Skeletal muscle tissue (tissue), 4 donors: ENCODE measurements around the gene SRM. TPM values are rescaled to one million over a fixed set of nuclear protein-coding genes. Genes with fewer than 3 reads are reported as not detected.
"Not testable (repeated sequence)": the region's sequence is repeated elsewhere in the genome, so short reads cannot be mapped to it uniquely, and the experiment has no call there.

ENCODE experiments used
- H3K27ac ChIP-seq: one replicate; pipeline ENCODE4 v1.7.0; 2013; ENCODE audit warnings: mild to moderate bottlenecking, low read depth, low read length, inconsistent platforms
- H3K27me3 ChIP-seq, 3 donors: one replicate each; pipeline ENCODE4 v1.7.0; 2013; ENCODE audit warnings: low read length in 3 of 3; ENCODE audit not compliant: control insufficient read depth in 3 of 3, insufficient read depth in 3 of 3
- H3K36me3 ChIP-seq, 3 donors: one replicate each; pipeline ENCODE4 v1.7.0; 2013; ENCODE audit warnings: low read length in 3 of 3; ENCODE audit not compliant: control insufficient read depth in 3 of 3, insufficient read depth in 3 of 3
- H3K4me1 ChIP-seq, 3 donors: one replicate each; pipeline ENCODE4 v1.7.0; 2013; ENCODE audit warnings: low read length in 3 of 3, mild to moderate bottlenecking in 3 of 3; ENCODE audit not compliant: control insufficient read depth in 3 of 3, insufficient read depth in 3 of 3
- H3K4me3 ChIP-seq, 3 donors: one replicate each; pipeline ENCODE4 v1.7.0; 2013; ENCODE audit warnings: low read length in 3 of 3
- H3K9ac ChIP-seq, 3 donors: one replicate each; pipeline ENCODE4 v1.7.0; 2013; ENCODE audit warnings: low read length in 3 of 3, mild to moderate bottlenecking in 3 of 3, moderate library complexity in 2 of 3, low read depth in 1 of 3
- H3K9me3 ChIP-seq, 3 donors: one replicate each; pipeline ENCODE4 v1.7.0; 2013; ENCODE audit warnings: low read length in 3 of 3; ENCODE audit not compliant: control insufficient read depth in 3 of 3
- total RNA-seq: library from RNA; depleted of rRNA; stranded (reverse); fragments of >200 nt; gene quantifications from one replicate; pipeline ENCODE4 v1.2.3, GENCODE V29; 2014
- donor health status: Osteomylitis.

SRM gene
- total RNA-seq, 1 donor from 2014 or later: 8.4 TPM

- Histone ChIP-seq H3K27me3 (no peaks in the 10 kb centered on the region), H3K36me3 (peaks cover 42 to 54% (median 54%) of the 10 kb centered on the region in 3 donors)
Observed at GRCh38 chr1:11065796-11066195, 6.0 kb upstream of the SRM start.

DNA sequence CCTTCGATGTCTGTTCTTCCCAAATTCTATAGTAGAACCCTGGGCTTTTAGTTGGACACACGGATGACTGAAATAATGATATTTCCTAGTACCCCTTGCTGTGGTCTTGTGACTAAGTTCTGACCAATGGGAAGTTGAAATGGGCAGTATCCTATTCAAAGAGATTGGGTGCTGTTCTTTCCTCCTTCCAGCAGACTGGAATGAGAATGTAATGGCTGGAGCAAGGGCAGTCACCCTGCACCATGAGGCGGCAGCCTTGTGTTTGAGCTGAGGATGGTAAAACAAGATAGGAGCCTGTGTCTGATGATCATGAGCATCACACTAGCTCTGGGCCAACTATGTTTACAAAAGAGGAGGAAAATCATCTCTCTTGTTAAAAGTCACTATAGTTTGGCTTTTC, 5.1 kb upstream of the SRM start:
- H3K4me3 ChIP-seq: no peak overlapping the region
- H3K36me3 ChIP-seq: peaks cover 36 to 46% (median 46%) of the 10 kb centered on the region in 3 donors
- peaks cover 4 to 13% (median 5%) of the 10 kb centered on the region in 3 donors for H3K4me1 ChIP-seq
- no peaks in the 10 kb centered on the region for H3K9me3 ChIP-seq
- no peak overlapping the region for H3K9ac ChIP-seq
- H3K27me3 ChIP-seq: no peaks in the 10 kb centered on the region
- no peak overlapping the region for H3K27ac ChIP-seq

More at GRCh38 chr1:11065796-11066195, 6.0 kb upstream of the SRM start:
- Histone ChIP-seq H3K4me1 (peaks cover 2 to 12% (median 3%) of the 10 kb centered on the region in 3 donors), H3K9ac (no peak overlapping the region), H3K4me3 (no peak overlapping the region), H3K27ac (no peak overlapping the region), H3K9me3 (no peaks in the 10 kb centered on the region)

DNA sequence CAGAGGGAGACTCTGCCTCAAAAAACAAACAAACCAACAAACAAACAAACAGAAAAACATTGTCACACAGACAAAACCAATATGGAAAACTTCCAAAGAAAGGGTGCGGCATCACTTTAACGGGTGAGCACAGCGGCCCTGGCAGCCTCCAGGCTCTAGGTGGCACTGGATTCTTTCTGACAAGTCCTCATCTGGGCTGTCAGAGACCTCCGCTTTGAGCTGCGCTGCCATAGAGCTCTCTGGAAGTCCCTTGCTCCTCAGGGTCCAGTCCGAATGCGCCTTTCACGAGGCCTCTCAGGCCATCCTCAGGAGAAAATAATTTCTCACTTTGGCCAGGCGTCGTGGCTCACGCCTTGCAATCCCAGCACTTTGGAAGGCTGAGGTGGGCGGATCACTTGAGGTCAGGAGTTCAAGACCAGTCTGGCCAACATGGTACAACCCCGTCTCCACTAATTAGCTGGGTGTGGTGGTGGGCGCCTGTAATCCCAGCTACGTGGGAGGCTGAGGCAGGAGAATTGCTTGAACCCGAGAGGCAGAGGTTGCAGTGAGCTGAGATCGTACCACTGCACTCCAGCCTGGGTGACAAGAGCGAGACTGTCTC, 4.2 kb upstream of the SRM start:
- H3K9me3 ChIP-seq, H3K27ac ChIP-seq, H3K4me3 ChIP-seq, H3K9ac ChIP-seq, H3K27me3 ChIP-seq: not testable (repeated sequence)
- Histone ChIP-seq H3K36me3 (peaks cover 27 to 37% (median 37%) of the 10 kb centered on the region in 3 donors), H3K4me1 (peaks cover 8 to 17% (median 10%) of the 10 kb centered on the region in 3 donors)

DNA sequence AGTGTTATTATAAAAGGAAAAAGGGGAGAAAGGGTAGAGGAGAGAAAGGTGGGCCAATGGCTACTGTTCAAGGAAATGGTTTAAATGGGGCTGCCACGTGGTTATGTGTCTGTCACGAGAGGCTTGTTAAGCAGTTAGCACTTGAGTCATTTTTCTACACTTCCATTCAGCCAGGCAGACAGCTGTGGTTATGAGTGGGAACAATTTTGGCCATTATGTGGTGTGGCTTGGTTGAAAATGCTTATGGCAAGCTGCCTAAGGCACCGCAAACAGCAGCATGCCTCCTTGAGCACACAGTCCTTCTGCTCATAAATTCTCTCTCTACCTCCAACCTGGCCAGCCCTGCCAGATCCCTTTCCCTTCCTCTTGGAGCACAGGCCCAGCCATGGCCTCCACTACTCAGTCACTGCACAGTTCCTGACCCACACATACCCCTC, 3.2 kb upstream of the SRM start:
- Histone ChIP-seq H3K4me1 (peaks cover 14 to 23% (median 16%) of the 10 kb centered on the region in 3 donors), H3K27ac (no peak overlapping the region), H3K27me3 (no peaks in the 10 kb centered on the region), H3K9ac (no peak overlapping the region), H3K9me3 (no peaks in the 10 kb centered on the region), H3K4me3 (no peak overlapping the region), H3K36me3 (peaks cover 17 to 27% (median 26%) of the 10 kb centered on the region in 3 donors)

GRCh38 chr1:11061652-11062365, 2.0 kb upstream of the SRM start:
- peak overlapping the region in 1 of 3 donors; percentile 28 for H3K9ac ChIP-seq
- no peaks in the 10 kb centered on the region for H3K27me3 ChIP-seq
- H3K4me1 ChIP-seq: peaks cover 14 to 23% (median 16%) of the 10 kb centered on the region in 3 donors
- H3K36me3 ChIP-seq: peaks cover 15 to 22% (median 21%) of the 10 kb centered on the region in 3 donors
- H3K4me3 ChIP-seq: no peak overlapping the region
- H3K9me3 ChIP-seq: no peaks in the 10 kb centered on the region
- H3K27ac ChIP-seq: no peak overlapping the region

DNA sequence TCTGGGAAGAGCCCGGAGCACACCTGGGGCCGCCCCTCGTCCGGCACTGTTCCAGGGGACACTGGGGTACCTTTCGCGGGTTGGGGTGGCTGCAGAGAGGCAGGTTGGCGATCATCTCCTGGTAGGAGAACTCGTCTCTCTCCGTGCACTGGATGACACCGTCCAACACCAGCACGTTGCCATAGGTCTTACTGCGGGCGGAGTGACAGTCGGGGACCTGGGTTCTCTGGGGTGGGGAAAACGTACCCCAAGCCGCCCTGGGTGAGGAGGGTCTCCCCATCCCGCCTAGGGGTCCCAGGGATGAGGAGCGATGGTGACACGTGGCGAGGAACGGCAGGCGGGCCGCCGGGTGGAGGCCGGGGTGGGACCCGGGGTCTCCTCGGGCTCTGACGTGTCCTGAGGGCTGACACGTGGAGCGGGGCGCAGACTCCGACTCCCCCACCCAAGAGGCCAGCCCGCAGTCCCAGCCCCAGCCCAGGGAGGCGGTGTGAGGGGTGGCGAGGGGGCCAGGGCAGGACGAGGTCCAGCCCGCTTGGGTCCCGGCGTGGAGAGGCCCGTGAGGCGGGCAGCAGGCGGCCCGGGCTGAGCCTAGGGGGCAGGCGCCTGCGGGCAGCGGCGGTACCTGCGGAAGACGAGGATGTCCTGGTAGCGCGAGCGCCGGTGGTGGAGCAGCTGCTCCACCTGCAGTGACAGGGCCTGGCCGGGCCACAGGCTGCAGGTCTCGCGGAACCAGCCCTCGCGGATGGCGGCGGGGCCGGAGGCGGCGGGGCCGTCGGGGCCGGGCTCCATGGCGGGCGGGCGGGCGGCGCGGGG, 457 bp downstream of the SRM start:
- Histone ChIP-seq H3K36me3 (peaks cover 15 to 17% (median 17%) of the 10 kb centered on the region in 3 donors), H3K9me3 (no peaks in the 10 kb centered on the region), H3K27ac (no peak overlapping the region), H3K4me3 (peak overlapping the region; percentile 70 to 83 (median 82)), H3K9ac (peak overlapping the region; percentile 77 to 91 (median 82)), H3K4me1 (peaks cover 14 to 23% (median 16%) of the 10 kb centered on the region in 3 donors), H3K27me3 (no peaks in the 10 kb centered on the region)

- H3K9ac ChIP-seq: peak overlapping the region; percentile 77 to 91 (median 82)
- H3K4me1 ChIP-seq: peaks cover 14 to 23% (median 16%) of the 10 kb centered on the region in 3 donors
- H3K27ac ChIP-seq: no peak overlapping the region
- peaks cover 15 to 19% (median 17%) of the 10 kb centered on the region in 3 donors for H3K36me3 ChIP-seq
- H3K4me3 ChIP-seq: peak overlapping the region; percentile 70 to 83 (median 82)
- no peaks in the 10 kb centered on the region for H3K27me3 ChIP-seq
- no peaks in the 10 kb centered on the region for H3K9me3 ChIP-seq
Observed at GRCh38 chr1:11058595-11059154, 1.1 kb downstream of the SRM start.

GRCh38 chr1:11058026-11058425, 1.8 kb downstream of the SRM start:
- Histone ChIP-seq H3K4me3 (no peak overlapping the region), H3K9ac (no peak overlapping the region), H3K27me3 (no peaks in the 10 kb centered on the region), H3K27ac (no peak overlapping the region), H3K4me1 (peaks cover 14 to 25% (median 19%) of the 10 kb centered on the region in 3 donors), H3K9me3 (no peaks in the 10 kb centered on the region), H3K36me3 (peaks cover 14 to 19% (median 15%) of the 10 kb centered on the region in 3 donors)

- H3K27me3 ChIP-seq: peaks cover 0 to 3% (median 0%) of the 10 kb centered on the region in 3 donors
- H3K9me3 ChIP-seq: no peaks in the 10 kb centered on the region
- peaks cover 14 to 28% (median 23%) of the 10 kb centered on the region in 3 donors for H3K4me1 ChIP-seq
- H3K36me3 ChIP-seq: peaks cover 13 to 19% (median 15%) of the 10 kb centered on the region in 3 donors
- no peak overlapping the region for H3K4me3 ChIP-seq
- no peak overlapping the region for H3K9ac ChIP-seq
- no peak overlapping the region for H3K27ac ChIP-seq
Observed at GRCh38 chr1:11057477-11057876, 2.3 kb downstream of the SRM start.
